HG03565 (cell line): ENCODE measurements around the gene FLT1.

Experiments used
- ATAC-seq: cut with Tn5 transposase; IDR thresholded peaks from one replicate; pipeline ENCODE4 v1.9.1; 2021; ENCODE audit warnings: mild to moderate bottlenecking, moderate library complexity; ENCODE audit not compliant: unreplicated experiment

Gene FLT1

GRCh38 chr13:28494778-28495537 is at the start of gene FLT1:
FLT1 (minus strand) TSS chr13:28495128; CDS start chr13:28494843, 285 bp downstream.
- no peak for ATAC-seq

- ATAC-seq = no peak
Observed at GRCh38 chr13:28544026-28544425, 49.1 kb upstream of the FLT1 start.

GRCh38 chr13:28542804-28543203 is 47.9 kb upstream of the FLT1 start:
- ATAC-seq = no peak

GRCh38 chr13:28541966-28542365 is 47.0 kb upstream of the FLT1 start:
- ATAC-seq = no peak

GRCh38 chr13:28540612-28541011 is 45.7 kb upstream of the FLT1 start:
- ATAC-seq = no peak

- ATAC-seq = no peak
Observed at GRCh38 chr13:28539625-28540286, 44.8 kb upstream of the FLT1 start.

- ATAC-seq = no peak
Observed at GRCh38 chr13:28538932-28539331, 44.0 kb upstream of the FLT1 start.

GRCh38 chr13:28537171-28537570 is 42.2 kb upstream of the FLT1 start:
- ATAC-seq = no peak

- ATAC-seq = no peak
Observed at GRCh38 chr13:28536371-28536770, 41.4 kb upstream of the FLT1 start.

- ATAC-seq = no peak
Observed at GRCh38 chr13:28535734-28536133, 40.8 kb upstream of the FLT1 start.

GRCh38 chr13:28534801-28535200 is 39.9 kb upstream of the FLT1 start:
- ATAC-seq = no peak

GRCh38 chr13:28534210-28534609 is 39.3 kb upstream of the FLT1 start:
- no peak for ATAC-seq

GRCh38 chr13:28533441-28534166 is 38.7 kb upstream of the FLT1 start:
- ATAC-seq = no peak

GRCh38 chr13:28533125-28533436 is 38.2 kb upstream of the FLT1 start:
- no peak for ATAC-seq

GRCh38 chr13:28532388-28533124 is 37.6 kb upstream of the FLT1 start:
- no peak for ATAC-seq

- no peak for ATAC-seq
Observed at GRCh38 chr13:28531845-28532387, 37.0 kb upstream of the FLT1 start.

GRCh38 chr13:28531077-28531844 is 36.3 kb upstream of the FLT1 start:
- ATAC-seq = no peak

GRCh38 chr13:28530729-28531076 is 35.8 kb upstream of the FLT1 start:
- no peak for ATAC-seq

GRCh38 chr13:28529836-28530235 is 34.9 kb upstream of the FLT1 start:
- ATAC-seq = no peak

- no peak for ATAC-seq
Observed at GRCh38 chr13:28528848-28529247, 33.9 kb upstream of the FLT1 start.
